ENCODE results near the gene FOXL3. TPM values are rescaled to one million over a fixed set of nuclear protein-coding genes. Genes with fewer than 3 reads are reported as not detected.

Gene FOXL3
- total RNA-seq, 1 donor from 2014 or later = not detected

DNA sequence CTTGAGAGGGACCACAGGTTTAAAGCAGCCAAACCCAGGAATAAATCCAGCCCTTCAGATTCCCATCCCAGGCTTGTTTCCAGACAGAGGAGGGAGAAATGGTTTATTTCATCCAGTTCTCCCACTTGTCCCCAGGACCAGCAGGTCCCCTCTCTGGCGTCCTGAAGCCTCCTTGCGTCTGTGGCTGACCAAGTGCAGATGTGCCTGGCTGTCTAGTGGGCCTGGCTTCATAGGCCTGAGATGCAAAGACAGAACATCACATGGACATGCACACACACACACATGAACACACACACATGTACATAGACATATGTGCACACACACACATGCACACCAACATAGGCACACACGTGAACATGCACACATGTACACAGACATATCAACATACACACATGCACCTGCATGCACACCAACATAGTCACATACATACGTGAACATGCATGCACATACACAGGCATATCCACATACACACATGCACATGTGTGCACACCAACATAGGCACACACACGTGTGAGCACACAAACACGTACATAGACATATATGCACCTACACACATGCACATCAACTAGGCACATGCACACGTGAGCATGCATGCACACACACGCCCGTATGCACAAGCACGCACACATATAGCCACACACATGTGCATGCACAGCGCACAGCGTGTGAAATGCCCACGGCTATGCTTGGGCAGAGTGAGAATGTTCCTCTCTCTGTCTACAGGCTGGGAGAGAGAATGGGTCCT, 10.7 kb downstream of the FOXL3 start:
- DNase-seq (ENCODE audit: low read depth in 2 of 2) = no peak

DNA sequence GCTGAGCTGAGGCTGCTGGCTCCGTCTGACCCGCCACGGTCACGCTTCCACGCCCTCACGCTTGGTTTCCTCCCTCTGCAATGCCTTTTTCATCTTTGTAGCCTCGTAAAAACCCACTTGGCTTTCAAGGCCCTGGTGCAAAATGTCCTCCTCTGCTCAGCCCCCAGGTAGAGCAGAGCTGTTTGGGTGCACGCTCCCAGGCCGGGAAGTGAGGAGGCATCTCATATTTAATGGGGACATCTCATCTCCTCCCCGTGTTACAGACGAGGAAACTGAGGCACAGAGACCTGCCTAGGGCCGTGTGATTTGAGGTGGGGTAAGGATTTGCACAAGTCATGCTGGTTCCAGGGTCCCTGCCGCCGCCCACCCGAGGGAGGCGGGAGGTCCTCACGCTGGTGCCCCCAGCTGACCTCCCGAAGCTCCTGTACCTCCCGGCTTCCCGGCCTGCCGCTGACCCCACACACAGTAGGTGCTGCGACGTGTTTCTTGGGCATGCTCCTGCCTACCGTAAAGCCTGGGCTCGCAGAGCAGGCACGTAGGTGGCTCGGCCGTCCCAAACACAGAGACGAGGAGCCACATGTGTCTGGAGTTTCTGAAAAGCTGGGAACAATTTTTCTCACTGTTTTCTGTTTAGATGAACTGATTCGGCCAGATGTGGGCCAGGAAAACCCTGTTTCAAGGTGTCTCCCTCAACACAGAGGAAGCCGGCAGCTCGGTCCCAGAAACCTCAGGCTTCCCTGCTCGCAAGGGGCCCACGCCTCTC, 11.5 kb downstream of the FOXL3 start:
- no peak for DNase-seq (ENCODE audit: low read depth in 2 of 2)

DNA sequence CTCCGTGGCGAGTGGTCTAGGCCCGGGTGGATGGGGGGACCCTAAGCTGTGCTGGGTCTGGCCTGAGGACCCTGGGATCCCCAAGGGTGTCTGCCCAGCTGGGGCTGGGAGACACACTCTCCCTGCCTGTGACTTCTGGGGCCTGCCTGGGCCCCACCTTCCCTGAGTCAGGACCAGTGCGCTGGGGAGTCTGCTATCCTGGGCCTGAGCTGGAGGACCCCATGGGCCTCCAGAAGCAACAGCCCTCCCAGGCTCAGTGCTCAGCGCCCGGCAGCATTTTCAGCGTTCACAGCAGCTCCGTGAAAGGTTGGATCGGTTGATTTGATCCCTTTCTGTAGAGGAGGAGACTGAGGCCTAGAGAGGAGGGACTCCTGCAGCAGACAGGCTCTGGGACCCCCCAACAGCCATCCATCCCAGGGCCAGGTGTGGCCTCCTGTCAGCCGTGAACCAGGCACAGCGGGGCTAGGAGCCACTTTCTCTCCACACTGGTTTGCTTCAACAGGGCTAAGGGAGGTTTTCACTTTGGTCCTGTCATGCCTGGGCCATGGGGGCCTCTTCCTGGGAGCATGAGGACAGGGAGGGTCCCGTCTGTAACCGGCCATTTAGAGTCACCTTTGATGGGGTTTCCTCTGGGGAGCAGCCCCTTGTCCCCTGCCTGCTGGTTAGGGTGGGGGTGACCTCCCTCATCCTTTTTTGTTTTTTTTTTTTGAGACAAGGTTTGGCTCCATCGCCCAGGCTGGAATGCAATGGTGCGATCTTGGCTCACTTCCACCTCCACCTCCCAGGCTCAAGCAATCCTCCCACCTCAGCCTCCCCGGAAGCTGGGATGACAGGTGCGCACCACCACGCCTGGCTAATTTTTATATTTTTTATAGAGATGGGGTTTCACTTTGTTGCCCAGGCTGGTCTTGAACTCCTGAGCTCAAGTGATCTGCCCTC, 12.4 kb downstream of the FOXL3 start:
- DNase-seq (ENCODE audit: low read depth in 2 of 2) = no peak

DNA sequence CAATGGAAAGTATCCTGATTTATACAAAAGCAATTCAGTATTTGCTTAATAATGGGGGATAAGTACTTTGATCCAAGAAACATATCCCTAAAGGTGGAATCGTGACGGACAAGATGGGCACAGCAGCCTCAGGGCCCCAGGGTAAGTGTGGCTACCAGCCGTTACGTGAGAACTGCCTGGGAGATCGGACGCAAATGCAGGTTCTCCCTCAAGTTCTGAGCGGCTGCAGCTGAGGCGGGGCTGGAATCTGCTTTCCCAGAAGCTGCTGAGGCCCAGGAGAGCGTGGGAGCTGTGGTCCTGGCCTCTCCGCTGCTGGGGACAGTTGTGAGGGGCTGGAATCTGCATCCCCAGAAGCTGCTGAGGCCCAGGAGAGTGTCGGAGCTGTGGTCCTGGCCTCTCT, 13.5 kb downstream of the FOXL3 start:
- no peak for DNase-seq (ENCODE audit: low read depth in 2 of 2)

DNA sequence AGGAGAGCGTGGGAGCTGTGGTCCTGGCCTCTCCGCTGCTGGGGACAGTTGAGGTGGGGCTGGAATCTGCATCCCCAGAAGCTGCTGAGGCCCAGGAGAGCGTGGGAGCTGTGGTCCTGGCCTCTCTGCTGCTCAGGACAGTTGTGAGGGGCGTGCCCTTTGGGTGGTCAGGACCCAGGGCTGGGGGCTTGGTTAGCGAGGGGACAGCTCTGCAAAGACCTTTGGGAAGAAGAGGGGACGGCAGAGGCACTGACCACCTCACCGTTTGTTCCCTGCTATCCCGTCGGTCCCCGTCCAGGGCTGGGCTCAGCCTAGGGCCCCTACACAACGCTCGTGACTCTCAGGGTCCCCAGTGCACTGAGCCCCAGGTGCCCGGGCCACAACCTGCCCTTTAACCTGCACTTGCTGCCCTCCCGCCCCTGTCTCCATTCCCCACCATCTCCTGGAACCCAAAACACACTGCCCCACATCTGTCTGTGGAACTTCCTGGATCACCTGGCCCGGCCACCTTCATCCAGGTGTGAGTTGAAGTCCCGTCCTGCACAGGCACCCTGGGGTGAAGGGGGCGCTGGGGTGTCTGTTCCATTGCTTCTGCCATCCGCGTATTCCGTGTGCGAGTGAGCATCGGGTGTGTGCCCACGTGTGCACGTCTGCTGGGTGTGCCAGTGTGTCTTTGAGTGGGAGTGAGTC, 14.1 kb downstream of the FOXL3 start:
- no peak for DNase-seq (ENCODE audit: low read depth in 2 of 2)

DNA sequence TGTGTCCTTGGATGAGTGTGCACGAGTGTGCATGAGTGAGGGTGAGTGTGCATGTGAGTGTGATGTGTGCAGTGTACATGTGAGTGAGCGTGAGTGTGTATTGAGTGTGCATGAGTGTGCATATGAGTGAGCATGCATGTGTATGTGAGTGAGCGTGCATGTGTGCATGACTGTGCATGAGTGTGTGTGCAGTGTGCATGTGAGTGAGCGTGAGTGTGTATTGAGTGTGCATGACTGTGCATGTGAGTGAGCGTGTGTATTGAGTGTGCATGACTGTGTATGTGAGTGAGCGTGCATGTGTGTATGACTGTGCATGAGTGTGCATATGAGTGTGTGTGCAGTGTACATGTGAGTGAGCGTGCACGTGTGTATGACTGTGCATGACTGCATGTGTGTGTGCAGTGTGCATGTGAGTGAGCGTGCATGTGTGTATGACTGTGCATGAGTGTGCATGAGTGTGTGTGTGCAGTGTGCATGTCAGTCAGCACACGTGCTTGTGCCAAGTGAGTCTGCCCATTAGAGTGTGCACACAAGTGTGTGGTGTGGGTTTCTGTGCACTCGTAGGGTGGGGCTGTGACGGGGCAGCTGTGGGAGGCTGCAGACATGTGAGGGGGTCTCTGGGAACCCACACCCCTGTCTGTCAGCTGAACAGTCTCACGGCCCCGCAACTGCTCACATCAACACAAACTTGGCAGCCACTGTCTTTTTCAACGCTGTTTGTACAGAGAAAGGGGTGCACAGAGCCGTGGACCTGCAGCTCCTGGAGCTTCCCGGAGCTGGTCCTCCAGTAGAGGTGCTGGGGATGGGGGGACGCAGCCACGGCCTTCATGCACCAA, 14.8 kb downstream of the FOXL3 start:
- no peak for DNase-seq (ENCODE audit: low read depth in 2 of 2)

DNA sequence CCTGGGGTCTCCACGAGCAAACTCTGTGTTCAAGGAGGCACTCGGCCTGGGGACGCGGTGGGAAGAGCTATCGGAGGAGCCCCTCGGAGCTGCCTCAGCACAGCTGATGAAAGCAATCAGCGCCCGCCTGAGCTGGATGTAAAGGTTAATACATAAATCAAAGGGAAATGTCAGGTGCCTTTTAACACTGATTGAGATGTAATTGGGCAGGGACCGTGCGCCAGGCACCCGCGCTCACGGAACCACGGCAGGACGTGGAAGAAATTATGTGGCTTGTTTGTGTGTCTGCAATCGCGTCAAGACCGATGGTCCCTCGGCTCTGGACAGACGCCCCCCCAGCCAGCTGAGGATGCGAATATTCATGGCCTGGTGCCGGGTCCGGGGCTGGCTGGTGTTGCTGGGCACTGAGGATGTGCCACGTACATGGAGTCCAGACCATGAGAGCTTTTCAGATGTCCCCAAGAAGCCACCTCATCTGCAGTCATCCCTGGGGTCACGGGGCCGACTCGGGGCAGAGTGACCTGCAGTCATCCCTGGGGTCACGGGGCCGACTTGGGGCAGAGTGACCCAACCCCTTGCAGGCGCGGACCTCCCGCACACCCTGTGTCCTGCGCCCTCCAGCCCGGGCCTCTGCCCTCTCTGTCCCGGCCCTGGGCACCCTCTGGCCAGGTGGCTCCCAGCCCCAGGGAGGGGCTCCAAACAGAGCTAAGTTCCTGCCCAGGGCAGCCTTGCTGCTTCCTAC, 15.6 kb downstream of the FOXL3 start:
- no peak for DNase-seq (ENCODE audit: low read depth in 2 of 2)

DNA sequence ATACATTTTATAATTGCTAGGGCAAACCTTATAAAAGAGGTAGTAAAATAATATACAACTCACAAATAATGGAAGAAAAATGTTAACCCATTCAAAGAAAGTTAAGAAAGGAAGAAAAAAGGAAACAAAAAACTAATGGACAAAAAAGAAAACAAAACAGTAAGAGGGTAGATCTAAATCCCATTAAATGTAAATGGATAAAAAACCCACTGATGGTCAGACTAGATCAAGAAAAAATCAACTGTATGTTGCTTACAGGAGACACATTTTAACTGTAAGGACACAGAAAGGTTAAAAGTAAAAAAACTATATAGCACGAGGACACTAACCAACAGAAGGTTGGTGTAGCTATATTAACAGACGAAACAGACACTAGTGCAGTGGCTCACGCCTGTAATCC, 18.0 kb downstream of the FOXL3 start:
- no peak for DNase-seq (ENCODE audit: low read depth in 2 of 2)

DNA sequence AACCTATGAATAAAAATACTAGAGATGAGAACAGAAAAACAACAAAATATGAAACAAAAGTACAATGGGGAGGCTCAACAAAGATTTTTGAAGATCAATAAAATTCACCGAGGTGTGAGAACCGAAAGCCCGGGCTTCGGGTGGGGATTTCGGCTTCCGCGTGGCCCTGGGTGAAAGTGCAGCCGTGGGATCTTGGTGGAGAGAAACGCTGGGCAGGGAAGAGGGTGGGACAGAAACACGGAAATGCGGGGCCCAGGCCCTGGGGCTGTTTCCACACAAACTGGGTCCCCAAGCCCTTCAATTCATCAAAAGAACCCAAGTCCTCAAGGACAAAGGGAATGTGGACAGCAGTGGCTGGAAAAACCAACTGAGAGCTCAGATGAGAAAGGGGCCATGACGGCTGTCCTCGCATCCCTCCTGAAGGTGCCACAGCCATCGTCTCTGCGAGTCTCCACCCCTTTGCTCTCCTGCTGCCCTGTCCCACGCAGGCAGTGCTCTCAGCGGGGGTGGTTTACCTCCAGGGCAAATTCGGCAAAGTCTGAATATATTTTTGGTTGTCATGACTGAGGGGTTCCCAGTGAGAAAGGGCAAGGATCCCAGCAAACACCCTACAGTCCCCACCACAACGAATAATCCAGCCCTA, 19.7 kb downstream of the FOXL3 start:
- no peak for DNase-seq (ENCODE audit: low read depth in 2 of 2)

DNA sequence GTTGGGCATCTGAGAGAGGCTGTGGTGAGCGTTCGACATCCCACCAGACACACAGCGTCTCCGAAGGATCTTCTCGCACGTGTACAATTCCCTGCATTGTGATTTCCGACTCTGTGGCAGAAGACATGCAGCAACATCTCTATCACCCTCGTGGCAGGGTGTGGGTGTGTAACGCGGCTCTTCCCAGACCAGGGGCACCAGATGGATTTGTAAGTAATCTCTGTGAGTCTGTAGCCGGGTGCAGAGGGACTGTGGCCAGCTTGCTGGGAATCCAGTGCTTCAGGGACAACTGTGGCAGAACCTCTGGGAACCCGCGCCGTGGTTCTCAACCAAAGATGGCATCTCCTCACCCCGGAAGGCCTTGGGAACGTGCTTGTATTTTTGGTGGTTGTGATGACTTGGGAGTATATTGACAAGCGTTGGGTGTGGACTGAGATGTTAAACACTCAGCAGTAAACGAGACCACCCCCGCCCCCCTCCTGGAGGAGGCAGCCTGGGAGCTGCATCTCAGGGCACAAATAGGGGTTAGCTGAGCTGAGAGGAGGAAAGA, 21.2 kb downstream of the FOXL3 start:
- DNase-seq (ENCODE audit: low read depth in 2 of 2) = no peak

DNA sequence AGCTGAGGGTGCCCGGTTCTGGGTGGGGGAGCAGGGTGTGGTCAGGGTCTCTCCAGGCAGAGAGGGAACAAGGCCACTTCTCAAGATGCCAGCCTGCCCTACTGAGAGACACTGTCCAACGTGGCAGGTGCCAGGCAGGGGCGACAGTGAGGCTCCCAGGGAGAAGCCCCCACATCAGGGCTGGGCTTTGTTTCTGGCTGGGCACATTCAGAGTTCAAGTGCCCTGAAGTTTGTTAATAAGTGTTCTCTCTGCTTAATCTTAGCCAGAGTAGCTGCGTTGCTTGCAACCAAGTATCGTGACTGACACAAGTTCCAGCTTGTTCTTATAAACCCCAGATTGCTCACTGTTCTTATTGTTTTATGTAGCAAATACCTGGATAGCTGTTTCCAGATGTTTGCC, 21.8 kb downstream of the FOXL3 start:
- DNase-seq (ENCODE audit: low read depth in 2 of 2) = no peak

DNA sequence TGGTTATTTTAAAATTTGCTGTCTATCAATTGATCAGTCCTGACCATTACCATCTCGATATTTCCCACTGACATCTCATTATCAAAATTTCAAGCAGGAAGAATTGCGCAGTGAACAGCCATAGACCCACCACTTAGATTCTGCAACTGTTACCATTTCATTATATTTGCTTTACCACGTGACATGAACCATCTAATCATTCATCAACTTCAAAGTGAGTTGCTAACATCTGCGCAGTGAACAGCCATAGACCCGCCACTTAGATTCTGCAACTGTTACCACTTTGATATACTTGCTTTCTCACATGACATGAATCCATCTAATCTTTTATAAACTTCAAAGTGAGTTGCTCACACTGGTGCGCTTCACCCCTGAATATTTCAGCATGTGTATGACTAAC, 22.5 kb downstream of the FOXL3 start:
- DNase-seq (ENCODE audit: low read depth in 2 of 2) = no peak

DNA sequence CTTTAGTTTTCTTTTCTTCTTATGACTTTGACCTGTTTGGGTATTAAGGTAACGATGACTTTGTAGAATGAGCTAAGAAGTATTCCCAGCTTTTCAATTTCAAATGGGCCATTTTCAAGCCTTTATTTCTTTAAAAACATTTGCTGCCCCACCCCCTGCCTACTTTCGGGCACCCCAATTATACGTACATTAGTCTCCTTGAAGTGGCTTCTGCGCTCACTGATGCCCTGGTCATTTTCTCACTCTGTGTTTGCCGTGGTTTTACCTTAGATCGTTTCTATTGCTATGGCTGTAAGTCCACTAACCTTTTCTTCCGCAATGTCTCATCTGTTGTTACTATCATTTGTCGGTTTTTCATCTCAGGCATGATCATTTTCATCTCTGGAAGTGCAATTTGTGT, 24.9 kb downstream of the FOXL3 start:
- DNase-seq (ENCODE audit: low read depth in 2 of 2) = no peak

DNA sequence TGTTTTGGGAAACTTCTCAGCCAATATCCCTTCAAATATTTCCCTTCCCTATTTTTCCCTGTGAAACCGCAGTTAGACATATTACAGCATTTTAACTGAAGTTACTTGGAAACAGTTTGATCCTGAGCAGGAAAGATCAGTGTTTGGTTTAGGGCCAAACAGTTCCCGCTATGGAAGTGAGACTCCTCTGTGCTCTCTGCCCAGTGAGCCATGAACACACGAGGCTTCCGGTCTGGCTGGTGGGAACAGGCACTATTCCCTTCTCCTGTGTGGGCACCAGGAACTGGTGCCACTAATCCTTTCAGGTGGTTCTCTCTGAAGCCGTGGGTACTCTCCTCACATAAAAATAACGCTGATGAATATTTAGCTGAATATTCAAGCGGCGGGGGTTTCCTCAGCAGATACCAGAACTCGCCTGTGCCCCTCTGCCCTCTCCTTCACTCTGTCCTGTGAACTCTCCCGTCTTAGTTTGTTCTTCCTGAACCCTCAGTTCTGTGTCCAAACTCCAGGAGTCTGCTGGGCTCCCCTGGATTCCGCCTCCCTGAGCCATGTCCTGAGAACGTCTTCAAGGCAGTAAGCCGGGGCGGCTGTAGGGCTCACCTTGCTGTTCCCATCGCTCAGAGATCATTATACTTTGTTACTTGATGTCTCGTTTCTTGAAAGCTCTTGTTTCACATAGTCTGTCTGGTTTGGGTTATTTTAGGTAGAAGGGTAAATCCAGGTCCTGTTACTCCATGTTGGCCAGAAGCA, 25.7 kb downstream of the FOXL3 start:
- DNase-seq (ENCODE audit: low read depth in 2 of 2) = peak in 1 of 2 donors; percentile 43

DNA sequence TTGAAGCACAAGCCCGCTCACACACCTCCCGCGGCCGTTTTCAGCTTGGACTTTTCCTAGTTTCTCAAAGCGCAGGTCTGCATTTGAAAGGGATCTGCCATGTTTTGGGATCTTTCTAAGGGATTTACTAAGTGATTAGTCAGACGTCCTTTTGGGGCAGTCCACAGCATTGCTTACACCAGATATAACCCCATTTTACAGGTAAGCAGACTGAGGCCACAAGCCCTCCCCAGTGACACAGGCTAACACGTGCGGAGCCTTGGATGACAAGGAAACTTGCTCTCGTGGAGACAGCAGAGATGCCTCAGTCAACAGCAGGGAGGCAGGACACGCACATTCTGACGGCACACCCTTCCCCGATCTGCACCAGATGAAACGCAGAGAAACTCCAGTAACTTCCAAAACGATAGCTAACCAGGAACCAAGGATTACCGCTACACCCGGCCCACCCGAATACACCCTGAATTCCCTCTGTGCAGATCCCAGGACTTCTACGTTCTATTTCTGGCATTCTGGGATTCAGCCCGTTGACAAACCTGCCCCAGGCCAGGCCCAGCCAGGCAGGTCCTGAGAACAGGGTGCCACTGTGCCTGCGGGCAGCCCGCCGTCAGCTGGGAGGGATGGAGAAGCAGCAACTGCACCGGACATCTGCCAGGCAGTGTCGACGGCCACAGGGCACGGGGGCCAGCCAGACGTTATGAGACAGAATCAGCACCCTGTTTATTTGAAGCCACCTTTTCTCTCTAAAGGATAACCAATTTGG, 27.9 kb downstream of the FOXL3 start:
- no peak for DNase-seq (ENCODE audit: low read depth in 2 of 2)

DNA sequence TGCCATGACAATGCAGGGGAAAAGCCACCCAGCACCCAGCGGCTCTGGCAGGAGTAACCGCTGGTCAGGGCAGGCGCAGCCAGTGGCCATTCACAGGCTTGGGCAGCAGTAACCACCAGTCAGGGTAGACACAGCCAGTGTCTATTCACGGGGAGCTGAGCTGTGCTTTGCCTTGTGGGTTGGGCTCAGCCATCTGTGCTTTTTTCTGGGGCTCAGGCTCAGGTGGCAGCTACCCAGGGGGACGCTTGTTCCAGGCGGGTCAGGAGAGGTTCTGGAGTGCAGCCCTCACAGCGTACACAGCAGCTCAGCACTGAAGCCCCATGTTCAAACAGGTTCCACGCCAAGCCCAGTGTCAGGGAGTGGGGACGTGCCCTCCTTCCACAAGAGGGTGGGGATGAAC, 28.5 kb downstream of the FOXL3 start:
- no peak for DNase-seq (ENCODE audit: low read depth in 2 of 2)

DNA sequence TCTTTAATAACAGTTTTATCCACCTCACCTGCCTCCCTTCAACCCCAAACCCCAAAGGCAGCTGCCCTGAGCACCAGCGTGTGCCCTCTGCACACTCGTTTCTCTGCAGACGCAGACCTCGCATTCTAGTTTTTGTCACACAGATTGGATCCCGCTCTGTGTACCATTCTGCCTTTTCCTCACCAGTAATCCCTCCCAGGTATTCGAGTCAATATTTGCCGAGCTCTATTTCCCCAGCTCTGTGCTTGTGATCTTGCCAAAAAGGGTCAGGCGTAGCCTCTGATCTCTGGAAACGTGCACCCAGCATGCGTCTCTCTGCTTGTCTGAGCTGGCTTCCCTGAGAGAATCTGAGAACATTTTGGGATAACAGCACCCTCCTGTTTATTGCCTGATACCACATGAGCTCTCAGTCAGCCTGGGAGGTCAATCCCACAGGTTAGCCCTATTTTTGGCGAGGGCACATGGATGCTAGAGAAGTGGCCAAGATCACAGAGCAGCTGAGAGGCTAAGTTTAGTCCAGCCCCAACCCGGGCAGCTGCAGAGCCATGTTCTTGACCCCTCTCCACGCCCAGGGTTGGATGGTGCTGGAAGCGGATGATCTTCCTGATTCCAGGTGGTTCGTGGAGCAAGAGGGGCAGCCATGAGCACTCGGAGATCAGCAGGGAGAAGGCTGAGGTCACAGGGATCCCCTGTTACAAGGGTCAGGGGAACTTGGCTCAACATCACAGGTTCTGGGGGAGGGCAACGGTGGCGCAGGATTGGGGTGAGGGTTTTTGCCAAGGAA, 29.1 kb downstream of the FOXL3 start:
- no peak for DNase-seq (ENCODE audit: low read depth in 2 of 2)
